ENCODE results near the gene FGD6.

The FGD6 gene

DNA sequence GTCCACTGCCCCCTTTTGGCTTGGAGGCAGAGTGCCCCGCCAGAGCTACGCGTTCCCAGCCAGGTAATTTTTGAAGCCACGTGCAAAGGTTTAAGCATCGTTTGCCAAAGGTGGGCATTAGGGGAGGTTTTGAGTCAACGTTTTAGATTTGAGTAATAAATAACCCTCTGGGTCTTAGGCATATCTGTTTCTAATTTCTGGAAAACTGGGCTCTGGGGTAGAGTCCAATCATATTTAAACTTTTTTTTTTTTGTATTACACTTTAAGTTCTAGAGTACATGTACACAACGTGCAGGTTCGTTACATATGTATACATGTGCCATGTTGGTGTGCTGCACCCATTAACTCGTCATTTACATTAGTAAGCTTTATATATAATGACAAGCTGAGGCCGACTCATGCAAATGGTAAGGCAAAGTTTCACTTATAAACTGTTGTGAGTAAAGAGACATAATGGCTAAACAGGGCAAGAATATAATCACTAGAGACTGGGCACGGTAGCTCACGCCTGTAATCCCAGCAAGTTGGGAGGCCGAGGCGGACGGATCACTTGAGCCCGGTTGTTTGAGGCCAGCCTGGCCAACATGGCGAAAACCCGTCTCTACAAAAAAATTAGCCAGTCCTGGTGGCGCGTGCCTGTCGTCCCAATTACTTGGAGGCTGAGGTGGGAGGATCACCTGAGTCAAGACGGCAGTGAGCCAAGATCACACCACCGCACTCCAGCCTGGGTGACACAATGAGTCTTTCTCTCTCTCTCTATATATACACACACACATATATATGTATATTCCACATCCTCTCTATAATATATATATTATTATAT, 143.4 kb downstream of the FGD6 start:
- Histone ChIP-seq H3K36me3 (ENCODE audit: insufficient read depth, low read length) (no peaks in the 10 kb centered on the region), H3K9me3 (ENCODE audit: control insufficient read depth, insufficient read depth, low read length) (no peaks in the 10 kb centered on the region), H3K4me1 (ENCODE audit: insufficient read depth, low read length) (no peaks in the 10 kb centered on the region), H3K9ac (ENCODE audit: low read depth, low read length) (peak overlapping the region; percentile 78; the same call in 1 of the 2 replicates)

GRCh38 chr12:95072900-95073697, 144.2 kb downstream of the FGD6 start, which contains the start of gene NR2C1:
NR2C1 (minus strand) TSS chr12:95073618; CDS start chr12:95067384, 6,234 bp downstream.
- Histone ChIP-seq H3K36me3 (ENCODE audit: insufficient read depth, low read length) (no peaks in the 10 kb centered on the region), H3K9ac (ENCODE audit: low read depth, low read length) (peak within 1 kb of the TSS; percentile 78), H3K4me1 (ENCODE audit: insufficient read depth, low read length) (no peaks in the 10 kb centered on the region)

DNA sequence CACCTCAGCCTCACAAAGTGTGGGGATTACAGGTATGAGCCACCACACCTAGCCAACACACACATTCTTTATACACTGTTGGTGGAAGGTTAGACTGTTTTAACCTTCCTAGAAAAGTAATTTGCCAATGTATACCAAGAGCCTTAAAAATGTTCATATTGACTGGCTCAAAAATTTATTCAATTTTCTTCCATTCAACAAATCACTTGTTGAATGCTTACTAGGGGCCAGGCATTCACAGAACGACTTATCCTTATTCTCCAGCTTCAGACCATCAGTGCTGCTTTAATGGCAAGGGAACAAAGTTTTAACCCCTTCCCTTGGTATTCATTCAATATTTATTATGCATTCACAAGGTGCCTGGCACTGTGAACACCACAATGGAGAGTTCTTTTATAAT, 146.9 kb downstream of the FGD6 start:
- Histone ChIP-seq H3K9me3 (ENCODE audit: control insufficient read depth, insufficient read depth, low read length) (no peaks in the 10 kb centered on the region), H3K9ac (ENCODE audit: low read depth, low read length) (no peak overlapping the region), H3K36me3 (ENCODE audit: insufficient read depth, low read length) (peaks cover 5% of the 10 kb centered on the region; the same call in 1 of the 2 replicates), H3K4me1 (ENCODE audit: insufficient read depth, low read length) (no peaks in the 10 kb centered on the region)

More at GRCh38 chr12:95072900-95073697, 144.2 kb downstream of the FGD6 start, which contains the start of gene NR2C1:
- H3K9me3 ChIP-seq (ENCODE audit: control insufficient read depth, insufficient read depth, low read length): no peaks in the 10 kb centered on the region

- Histone ChIP-seq H3K9ac (ENCODE audit: low read depth, low read length) (no peak overlapping the region), H3K36me3 (ENCODE audit: insufficient read depth, low read length) (peaks cover 18% of the 10 kb centered on the region), H3K9me3 (ENCODE audit: control insufficient read depth, insufficient read depth, low read length) (no peaks in the 10 kb centered on the region), H3K4me1 (ENCODE audit: insufficient read depth, low read length) (no peaks in the 10 kb centered on the region)
Measured at GRCh38 chr12:95066091-95066855, 151.0 kb downstream of the FGD6 start.

DNA sequence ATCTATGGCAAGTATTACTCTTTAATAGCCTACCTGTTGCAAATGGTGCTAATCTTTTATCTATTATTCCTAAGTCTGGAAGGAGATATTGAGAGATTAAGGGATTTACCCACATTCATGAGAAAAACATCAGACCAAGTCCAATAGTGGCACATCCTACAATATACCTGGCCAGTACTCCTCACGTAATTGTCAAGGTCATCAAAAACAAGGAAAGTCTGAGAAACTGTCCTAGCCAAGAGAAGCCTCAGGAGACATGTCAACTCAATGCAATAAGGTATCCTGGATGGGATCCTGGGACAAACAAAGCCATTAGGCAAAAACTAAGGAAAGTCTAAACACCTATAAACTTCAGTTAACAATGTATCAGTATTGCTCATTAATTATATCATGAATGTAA, 156.3 kb downstream of the FGD6 start:
- no peak overlapping the region for H3K9ac ChIP-seq (ENCODE audit: low read depth, low read length)
- H3K36me3 ChIP-seq (ENCODE audit: insufficient read depth, low read length): peaks cover 22% of the 10 kb centered on the region
- no peaks in the 10 kb centered on the region for H3K4me1 ChIP-seq (ENCODE audit: insufficient read depth, low read length)
- no peaks in the 10 kb centered on the region for H3K9me3 ChIP-seq (ENCODE audit: control insufficient read depth, insufficient read depth, low read length)

DNA sequence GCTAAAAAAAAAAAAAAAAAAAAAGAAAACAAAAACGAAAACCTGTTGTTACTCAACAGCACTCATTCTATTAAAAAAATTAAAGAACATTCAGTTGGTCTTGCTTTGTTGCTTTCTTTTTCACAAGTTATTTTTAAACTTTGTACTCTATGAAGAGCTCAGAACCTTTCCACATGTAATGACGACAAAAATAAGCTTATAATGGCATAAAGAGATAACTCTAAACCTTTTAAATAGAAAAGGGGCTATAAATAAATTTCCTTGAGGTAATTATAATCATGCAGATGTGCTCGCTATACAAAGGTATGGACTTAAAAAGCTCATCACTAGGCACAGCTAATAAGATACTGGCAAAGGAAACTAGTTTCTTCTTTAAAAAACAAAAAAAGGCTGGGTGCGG, 157.3 kb downstream of the FGD6 start:
- H3K4me1 ChIP-seq (ENCODE audit: insufficient read depth, low read length): no peaks in the 10 kb centered on the region
- H3K9me3 ChIP-seq (ENCODE audit: control insufficient read depth, insufficient read depth, low read length): no peaks in the 10 kb centered on the region
- no peak overlapping the region for H3K9ac ChIP-seq (ENCODE audit: low read depth, low read length)
- H3K36me3 ChIP-seq (ENCODE audit: insufficient read depth, low read length): peaks cover 22% of the 10 kb centered on the region

- H3K9me3 ChIP-seq (ENCODE audit: control insufficient read depth, insufficient read depth, low read length): no peaks in the 10 kb centered on the region
- no peak overlapping the region for H3K9ac ChIP-seq (ENCODE audit: low read depth, low read length)
- H3K36me3 ChIP-seq (ENCODE audit: insufficient read depth, low read length): peaks cover 16% of the 10 kb centered on the region
- H3K4me1 ChIP-seq (ENCODE audit: insufficient read depth, low read length): no peaks in the 10 kb centered on the region
Measured at GRCh38 chr12:95057424-95057823, 159.8 kb downstream of the FGD6 start.

DNA sequence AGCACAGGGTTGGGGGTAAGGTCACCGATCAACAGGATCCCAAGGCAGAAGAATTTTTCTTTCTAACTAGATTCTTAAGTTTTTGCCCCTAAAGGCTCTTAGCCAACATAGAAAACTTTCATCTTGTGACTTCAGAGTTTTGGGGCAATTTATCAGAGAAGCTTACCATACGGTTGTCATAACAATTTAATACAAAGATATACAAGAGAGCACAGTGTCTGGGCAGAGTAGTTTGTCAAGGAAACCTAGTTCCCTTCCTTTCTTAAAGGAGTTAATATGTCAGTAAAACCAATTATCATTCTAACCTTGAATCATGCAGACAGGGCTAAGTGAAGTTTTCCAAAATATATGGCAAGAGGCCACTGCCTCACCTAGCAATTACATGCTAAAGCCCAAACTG, 162.2 kb downstream of the FGD6 start:
- H3K36me3 ChIP-seq (ENCODE audit: insufficient read depth, low read length): peaks cover 6% of the 10 kb centered on the region; the same call in 1 of the 2 replicates
- no peaks in the 10 kb centered on the region for H3K4me1 ChIP-seq (ENCODE audit: insufficient read depth, low read length)
- no peaks in the 10 kb centered on the region for H3K9me3 ChIP-seq (ENCODE audit: control insufficient read depth, insufficient read depth, low read length)
- no peak overlapping the region for H3K9ac ChIP-seq (ENCODE audit: low read depth, low read length)

DNA sequence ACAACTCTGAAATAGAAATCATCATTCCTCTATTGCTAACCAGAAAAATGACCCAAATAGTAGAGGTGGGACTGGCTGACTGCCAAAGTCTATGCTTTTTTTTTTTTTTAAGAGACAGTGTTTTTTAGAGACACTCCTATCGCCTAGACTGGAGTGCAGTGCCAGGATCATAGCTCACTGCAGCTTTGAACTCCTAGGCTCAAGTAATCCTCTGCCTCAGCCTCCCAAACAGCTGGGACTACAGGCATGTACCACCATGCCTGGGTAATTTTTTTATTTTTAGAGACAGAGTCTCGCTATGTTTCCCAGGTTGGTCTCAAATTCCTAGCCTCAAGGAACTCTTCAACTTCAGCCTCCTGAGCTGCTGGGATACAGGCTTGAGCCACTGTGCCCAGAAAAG, 163.1 kb downstream of the FGD6 start:
- Histone ChIP-seq H3K36me3 (ENCODE audit: insufficient read depth, low read length) (peaks cover 6% of the 10 kb centered on the region; the same call in 1 of the 2 replicates), H3K9ac (ENCODE audit: low read depth, low read length) (no peak overlapping the region), H3K4me1 (ENCODE audit: insufficient read depth, low read length) (no peaks in the 10 kb centered on the region), H3K9me3 (ENCODE audit: control insufficient read depth, insufficient read depth, low read length) (no peaks in the 10 kb centered on the region)

DNA sequence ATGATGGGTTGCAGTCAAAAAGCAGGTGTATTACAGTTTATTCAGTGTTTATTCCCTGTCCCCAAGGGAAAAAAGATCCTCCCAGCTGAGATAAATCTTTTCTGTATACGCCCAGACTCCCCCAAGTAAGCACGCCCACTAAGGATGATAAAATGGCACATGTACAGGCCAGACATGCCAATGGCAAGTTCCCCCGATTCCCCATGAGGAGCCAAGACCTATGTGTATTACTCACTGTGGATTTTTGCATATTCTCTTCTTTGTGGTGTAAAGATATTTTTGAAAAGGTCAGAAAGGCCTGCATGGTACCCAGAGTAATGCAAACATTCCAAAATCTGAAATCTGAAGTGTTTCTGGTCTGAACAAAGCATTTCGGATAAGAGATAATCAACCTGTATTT, 166.0 kb downstream of the FGD6 start:
- Histone ChIP-seq H3K36me3 (ENCODE audit: insufficient read depth, low read length) (peaks cover 11% of the 10 kb centered on the region), H3K9ac (ENCODE audit: low read depth, low read length) (no peak overlapping the region), H3K4me1 (ENCODE audit: insufficient read depth, low read length) (no peaks in the 10 kb centered on the region), H3K9me3 (ENCODE audit: control insufficient read depth, insufficient read depth, low read length) (no peaks in the 10 kb centered on the region)

DNA sequence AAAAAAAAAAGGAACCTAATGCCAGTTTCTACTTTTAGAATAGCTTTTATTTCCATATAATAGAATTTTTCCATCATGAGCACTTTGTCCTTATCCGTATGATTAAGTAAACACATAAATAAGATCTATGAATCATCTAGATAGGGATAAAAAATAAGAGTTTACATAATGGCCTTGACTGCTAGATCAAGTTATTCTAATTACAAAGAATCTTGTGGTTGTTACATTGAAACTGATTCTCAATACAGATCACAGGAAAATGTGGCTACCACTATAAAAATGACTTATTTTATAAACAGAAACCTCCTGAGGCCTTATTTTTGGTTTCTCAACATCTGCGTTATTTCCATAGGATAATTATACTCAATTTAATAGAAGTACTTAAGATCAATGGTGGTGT, 179.4 kb downstream of the FGD6 start:
- Histone ChIP-seq H3K9me3 (ENCODE audit: control insufficient read depth, insufficient read depth, low read length) (no peaks in the 10 kb centered on the region), H3K9ac (ENCODE audit: low read depth, low read length) (no peak overlapping the region), H3K4me1 (ENCODE audit: insufficient read depth, low read length) (no peaks in the 10 kb centered on the region), H3K36me3 (ENCODE audit: insufficient read depth, low read length) (no peaks in the 10 kb centered on the region; the same call in none of the 2 replicates)

- H3K36me3 ChIP-seq (ENCODE audit: insufficient read depth, low read length): no peaks in the 10 kb centered on the region; the same call in none of the 2 replicates
- no peaks in the 10 kb centered on the region for H3K4me1 ChIP-seq (ENCODE audit: insufficient read depth, low read length)
- H3K9ac ChIP-seq (ENCODE audit: low read depth, low read length): no peak overlapping the region
- no peaks in the 10 kb centered on the region for H3K9me3 ChIP-seq (ENCODE audit: control insufficient read depth, insufficient read depth, low read length)
Measured at GRCh38 chr12:95034750-95035149, 182.5 kb downstream of the FGD6 start.
